GM19452 (cell line): ENCODE results near the gene EGR2.

Source experiments
- ATAC-seq: cut with Tn5 transposase; IDR thresholded peaks from one replicate; pipeline ENCODE4 v1.9.1; 2021; ENCODE audit not compliant: unreplicated experiment

The EGR2 gene

DNA sequence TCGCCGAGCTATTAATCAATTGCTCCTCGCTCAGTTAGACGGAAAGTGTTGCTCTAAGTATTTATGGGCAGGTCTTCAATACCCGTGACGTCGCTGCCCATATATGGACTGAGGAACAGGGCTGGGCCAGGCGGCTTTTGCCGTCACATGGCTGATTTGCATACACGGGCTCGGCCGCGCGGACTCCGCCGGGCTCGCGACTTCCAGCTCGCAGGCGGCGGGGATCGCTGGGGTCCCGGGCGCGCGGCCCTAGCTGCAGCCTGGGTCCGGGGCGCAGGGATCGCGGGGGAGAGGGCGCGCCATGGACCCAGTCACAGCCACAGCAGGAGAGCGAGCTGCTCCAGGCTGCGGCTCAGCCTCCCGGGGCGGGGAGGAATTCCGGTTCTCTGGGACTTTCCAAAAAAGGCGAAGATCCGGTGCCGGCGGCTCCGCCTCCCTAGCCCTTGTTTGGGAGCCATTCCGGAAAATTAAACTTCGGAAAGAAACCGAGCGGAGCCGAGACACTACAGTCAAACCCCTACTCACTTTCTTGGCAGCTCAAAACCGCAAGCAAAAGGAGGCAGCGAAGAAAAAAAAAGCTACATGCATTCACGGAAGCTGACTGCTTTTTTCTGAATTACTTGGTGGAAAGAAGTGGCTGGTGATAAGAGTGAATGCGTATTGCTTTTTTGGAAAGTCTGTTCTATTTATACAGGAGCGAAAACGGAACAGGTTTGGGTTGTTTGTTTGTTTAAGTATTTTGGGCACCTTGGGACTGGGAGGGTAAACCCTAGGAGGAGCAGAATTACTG is at the start of gene EGR2:
TSS of gene EGR2 (minus strand) at position 36 of the 790 bp plus-strand sequence. CDS start 337 bp downstream, outside the sequence.
- ATAC-seq, result peak; percentile 77

DNA sequence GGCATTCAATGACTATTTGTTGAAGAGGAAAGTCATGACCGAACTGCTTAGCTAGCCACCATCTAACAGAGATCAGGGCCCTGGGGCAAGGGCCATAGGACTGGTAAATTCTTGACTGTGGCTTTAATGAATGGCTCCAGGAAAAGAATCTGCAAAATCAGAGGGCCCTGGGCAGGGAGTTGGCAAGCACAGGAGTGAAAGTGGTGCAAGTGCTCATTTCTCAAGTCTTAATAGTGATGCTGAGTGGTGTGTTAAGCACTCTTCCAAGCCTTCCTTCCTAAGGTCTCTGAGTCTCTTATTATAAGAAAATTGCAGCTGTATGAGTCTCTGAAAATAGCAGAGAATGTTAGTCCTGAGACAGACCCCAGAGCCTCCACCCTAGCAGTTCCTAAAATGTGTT is 46.3 kb upstream of the EGR2 start:
- no peak for ATAC-seq

DNA sequence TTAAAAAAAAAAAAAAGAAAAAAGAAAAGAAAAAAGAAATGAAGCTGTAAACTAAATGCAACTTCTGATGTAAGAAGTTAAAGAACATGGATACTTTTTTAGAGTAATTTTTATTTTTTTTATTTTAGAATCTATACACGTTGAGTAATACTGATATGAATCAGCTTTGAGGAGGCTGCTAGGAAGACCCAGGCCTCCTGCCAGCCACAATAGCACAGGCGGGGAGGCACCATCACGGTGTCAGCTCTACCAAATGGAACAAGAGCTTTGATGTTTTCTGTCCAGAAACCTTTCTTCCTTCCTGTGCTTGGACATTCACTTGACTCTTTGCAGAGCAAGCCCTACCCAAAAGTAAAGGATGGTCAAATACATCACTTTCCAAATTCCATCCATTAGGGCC is 45.3 kb upstream of the EGR2 start:
- ATAC-seq, result no peak

DNA sequence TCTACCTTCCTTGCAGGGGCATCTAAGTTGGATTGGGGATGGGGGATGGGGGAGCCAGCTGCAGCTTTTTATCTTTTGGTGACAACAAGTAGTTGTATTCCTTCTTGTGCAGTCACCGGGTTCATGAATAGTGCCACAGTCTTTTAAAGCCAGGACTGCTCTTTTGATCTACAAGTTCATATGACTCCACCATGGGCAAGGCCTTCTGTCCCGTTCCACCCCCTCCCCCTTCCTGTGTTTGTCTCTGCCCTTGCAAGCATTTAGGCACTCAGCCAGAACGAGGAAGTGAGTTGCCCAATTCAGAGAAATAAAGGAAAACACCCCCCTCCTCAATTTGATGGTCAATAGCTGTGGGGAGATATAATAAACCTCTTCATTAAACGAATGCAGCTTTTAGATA is 44.8 kb upstream of the EGR2 start:
- no peak for ATAC-seq

DNA sequence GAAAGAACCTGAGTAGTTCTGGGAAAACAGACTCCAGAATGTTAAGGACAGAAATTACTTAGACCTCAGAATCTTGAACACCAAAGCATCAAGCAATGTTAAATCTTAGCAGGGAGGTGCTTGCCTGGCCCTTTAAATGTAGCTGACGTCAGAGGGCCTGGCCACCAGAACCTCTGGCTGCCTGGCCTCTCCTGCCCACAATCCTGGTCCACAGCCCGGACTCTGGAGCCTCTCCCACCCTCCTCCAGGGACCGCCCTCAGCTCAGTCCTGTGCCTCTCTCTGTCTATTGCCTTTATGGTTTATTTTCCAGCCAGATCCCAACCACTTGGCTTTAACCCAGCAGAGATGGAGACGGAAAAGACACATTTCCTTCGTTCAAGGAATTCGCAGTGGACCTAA is 42.2 kb upstream of the EGR2 start:
- no peak for ATAC-seq

DNA sequence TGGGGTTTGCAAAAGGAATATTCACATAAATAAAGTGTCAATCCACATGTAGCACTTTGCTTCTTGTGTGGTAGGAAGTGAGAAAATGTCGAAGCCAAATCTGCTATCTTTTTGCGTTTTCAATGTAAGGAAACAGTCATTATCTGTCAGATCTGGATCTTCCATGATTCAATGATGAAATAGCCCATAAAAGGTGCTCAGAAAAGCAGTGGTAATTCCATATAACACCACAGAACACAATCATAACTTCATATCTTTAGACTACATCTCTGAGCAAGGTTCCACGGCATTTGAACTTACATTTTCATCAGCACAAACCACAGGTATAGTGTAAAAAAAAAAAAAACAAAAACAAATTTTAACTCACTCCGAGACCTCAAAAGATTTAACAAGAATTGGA is 39.9 kb upstream of the EGR2 start:
- ATAC-seq, result no peak

DNA sequence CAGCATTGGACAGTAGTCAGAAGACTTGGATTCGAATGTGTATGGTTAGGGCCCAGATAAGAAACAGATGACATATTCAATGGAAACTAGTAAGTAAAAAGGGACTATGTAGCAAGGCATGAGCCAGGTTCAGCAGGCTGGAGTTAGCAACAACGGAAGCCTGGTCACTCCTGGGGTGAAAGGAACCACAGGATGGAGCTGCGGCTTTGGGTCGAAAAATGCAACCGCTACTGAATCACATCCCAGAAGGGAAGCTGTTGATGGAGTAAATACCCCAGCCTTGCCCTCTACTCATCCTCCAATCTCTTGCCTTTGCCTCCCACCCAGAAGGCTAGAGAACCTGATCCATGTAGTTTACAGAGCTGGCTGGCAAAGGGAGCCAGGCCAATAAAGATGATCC is 37.5 kb upstream of the EGR2 start:
- ATAC-seq, result no peak

DNA sequence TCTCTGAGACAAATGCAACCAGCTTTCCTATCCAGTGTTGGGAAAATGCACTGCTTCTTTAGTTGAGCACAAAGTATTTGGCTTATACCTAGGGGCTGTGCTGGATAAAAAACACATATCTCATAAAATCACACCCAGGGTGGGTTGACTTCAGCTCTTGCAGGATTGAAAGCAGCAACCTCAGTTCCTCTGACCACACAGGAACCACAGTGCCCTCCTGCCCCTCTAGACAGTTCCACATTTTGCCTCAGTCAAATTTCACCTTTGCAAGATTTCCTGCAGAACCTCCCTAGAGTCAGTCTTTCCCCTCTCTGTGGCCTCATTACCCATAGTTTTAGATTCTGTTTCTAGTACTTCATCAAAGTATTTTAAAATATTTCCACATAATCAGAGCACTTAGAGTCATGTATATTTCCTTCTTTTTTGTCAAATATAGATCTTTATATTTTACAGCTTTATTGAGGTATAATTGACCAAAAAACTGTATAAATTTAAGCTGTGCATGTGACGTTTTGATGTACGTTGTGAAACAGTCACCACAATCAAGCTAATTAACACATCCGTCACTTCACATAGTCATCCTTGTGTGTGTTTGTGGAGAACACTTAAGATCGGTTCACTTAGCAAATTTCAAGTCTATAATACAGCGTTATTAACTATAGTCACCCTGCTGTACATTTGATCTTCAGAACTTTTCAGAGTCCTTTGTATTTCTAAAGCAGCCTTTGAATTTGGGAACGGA is 37.0 kb upstream of the EGR2 start:
- ATAC-seq, result peak; percentile 66

DNA sequence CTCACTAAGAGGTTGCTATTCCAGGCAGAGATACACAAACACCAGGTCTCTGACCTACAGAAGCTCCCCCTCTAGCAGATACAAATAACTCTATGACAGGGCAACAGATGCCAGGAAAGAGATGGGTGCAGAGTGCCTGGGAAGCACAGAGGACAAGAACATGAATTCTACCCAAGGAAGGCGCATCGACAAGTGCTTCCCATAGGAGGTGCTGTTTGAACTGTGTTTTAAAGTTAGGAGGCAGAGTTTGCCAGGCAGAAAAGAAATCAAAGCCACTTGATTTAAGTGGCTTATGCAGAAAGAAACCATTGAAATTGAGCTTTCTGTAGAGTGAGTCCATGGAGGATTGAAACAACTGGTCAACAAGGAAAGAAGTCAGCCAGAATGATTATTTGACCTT is 35.3 kb upstream of the EGR2 start:
- no peak for ATAC-seq

DNA sequence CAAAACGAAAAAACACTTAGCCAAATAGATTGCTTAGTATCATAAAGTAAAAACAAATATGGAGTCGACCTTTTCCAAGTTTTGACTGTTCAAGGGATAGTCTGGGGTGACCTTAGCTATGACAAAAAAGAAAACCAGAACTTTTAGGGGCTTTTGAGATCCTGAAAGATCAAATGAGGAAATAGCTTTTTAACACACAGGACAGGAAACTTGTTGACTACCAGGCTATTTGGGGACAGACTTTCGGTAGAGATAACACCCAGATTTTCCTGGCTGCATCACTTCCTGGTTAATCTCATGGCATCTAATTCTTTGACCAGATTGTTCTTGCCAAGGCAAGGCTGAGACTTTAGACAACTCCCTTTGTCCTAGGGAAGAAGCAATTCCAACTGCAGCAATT is 34.5 kb upstream of the EGR2 start:
- no peak for ATAC-seq

DNA sequence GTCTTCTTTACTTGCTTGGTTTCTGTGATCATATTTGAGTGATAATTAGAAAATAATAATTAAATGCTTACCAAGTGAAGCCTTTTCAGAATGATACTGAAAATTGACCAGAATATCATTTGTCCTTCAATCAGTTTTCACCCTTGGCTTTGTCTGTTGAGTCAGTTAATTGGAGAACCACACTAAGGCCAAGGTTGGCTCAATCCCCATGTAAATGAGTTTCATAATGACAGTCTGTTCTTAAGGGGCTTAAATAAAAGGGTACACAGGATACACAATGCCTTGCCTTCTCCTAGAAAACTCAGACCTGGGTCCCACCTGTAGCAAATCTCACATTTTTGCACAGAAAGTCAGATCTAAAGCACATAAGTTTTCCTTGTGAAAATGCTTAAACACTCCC is 31.3 kb upstream of the EGR2 start:
- ATAC-seq, result no peak

DNA sequence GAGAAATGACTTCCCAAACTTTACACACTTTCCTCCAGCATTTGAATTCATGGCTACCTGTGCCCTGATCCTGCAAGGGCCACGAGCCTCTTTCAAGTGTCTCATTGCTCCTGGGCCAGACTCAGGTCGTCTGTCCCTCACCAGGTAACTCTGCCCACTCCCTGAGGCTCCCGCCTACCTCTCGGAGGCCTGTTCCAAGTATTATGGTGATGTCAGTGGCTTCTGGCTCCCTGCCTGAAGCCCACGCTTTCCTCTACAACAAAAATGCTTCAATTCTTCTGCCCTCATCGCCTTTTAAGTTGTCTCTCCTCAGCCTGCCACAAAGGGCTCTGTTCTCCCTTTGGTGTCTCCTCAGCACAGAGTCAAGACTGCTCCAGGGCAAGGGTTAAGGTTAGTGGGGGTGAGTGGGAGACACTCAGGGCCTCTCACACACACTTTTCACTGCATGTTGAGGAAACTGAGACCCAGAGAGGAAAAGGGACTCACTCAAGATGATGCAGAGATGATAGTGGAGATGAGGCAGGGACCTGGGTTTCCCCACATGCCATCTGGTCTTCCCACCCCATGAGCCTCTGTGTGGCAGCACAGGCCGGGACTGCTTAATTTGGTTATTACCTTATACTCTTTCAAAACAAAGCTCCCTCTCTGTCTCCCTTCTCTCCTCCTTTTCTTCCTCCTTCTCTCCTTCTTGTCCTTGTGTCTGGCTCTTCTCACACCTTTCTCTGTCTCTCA is 28.3 kb upstream of the EGR2 start:
- ATAC-seq, result no peak

DNA sequence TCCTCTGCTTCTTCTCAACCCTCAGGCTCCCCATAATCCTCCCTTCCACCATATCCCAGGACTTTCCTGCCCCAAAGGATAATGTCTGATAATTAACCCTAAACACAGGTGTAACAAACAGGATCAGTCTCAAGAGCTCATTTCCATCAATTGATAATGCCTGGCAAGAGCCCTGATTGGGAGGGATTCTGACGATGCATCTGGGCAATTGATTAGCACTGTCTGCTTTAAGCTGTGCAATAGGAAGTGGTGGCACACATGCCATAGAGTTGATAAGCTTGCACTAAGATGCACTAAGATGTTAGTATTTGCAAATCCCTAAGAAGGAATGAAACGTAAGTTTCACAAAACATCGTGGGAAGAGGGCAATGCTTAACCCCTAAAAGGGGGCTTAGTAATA is 27.4 kb upstream of the EGR2 start:
- no peak for ATAC-seq

DNA sequence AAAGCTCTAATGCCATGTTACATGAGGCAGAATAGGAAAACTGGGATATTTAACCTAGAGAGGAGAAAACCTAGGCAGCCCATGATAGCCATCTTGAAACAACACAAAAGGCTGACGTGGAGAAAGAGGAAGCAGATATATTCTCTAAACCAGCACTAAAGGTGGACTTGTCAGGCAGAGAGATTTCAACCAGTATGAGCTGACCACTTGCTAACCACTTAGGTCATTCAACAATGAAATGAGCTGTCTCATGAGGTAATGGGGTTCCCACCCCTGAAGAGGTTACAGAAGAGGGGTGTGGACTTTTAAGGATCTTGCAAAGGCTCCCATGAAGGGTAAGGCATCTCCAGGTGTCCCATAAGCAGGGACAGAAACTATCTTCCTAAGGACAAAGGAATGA is 26.8 kb upstream of the EGR2 start:
- ATAC-seq, result peak; percentile 81

DNA sequence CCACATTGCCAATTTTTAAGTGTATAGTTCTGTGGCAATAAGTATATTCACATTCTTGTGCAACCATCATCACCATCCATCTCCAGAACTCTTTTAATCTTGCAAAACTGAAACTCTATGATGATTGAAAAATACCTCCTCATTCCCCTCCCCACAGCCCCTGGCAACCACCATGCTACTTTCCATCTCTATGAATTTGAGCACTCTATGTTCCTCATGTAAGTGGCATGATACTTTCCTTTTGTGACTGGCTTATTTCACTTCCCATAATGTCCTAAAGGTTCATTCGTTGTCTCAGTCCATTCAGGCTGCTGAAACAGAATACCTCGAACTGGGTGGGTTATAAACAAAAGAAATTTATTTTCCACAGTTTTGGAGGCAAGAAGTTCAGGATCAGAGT is 23.4 kb upstream of the EGR2 start:
- no peak for ATAC-seq

DNA sequence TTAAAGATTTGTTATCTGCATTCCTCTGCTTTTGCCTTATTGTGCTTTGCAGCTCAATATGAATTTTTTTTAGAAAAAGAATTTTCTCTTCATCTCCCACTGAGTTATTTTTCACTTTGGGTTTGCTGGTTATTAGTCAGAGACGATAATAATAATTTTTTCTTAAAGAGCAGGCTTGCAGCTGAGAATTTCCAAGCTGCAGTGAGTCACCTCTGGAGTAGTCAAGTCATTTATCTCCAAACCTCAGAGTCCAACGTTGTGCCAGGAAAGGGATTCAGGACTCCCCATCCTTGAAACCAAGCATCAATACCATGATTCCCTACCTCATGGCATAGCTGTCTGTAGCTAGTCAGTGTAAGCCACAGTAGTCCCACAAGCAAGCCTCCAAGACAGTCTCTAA is 15.2 kb upstream of the EGR2 start:
- ATAC-seq, result no peak

DNA sequence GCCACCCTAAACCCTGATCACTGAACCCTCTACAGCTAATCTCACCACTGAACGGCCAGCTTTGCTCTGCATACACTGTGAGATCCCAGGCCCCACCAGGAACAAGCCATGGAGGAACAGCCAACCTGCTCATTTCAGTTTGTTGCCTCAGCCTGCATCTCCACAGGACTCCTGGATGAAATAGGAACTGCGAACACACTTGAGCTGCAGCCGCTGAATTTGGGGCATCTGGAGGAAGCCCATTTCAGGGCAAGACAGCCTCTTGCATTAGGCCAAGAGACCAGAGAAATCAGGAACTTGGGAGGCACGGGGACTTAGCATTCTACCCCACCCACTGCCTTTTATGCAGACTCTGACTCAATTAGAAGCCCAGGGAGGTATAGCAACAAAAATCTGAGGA is 14.5 kb upstream of the EGR2 start:
- no peak for ATAC-seq

DNA sequence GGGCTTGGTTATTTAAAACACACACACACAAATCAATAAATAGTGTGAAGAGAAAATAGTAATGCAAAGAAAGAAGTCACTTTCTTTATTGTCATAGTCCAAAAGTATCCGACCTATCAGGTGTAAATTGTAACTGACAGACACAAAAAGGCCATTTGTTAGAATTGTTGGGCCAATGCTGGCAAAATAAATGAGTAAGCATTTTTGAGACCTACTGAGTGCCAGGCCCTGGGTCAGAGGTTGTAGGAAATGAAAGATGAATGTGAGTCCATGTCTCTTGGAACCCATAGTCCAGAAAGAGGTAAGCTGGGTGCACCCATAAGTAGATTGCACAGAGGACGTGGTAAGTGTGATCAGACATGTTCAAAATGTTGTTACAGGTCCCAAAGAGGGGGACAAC is 13.5 kb upstream of the EGR2 start:
- ATAC-seq, result no peak

DNA sequence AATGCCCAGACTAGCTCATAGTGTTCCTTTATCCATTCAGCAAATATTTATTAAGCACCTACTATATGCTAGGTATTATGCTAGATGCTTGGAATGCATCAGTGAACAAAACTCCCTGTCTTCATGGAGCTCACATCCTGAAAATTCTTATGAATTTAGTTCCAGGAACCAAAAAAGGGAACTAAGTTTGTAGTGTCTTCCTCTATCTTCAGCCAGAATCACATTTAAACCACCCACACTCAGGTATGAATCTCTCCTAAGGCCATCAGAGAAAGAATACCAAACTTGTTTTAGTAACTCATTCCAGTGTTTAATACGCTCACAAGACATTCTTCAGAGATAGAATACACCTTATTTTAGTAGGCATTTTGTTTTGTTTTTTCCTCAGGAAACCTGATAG is 10.1 kb upstream of the EGR2 start:
- no peak for ATAC-seq

DNA sequence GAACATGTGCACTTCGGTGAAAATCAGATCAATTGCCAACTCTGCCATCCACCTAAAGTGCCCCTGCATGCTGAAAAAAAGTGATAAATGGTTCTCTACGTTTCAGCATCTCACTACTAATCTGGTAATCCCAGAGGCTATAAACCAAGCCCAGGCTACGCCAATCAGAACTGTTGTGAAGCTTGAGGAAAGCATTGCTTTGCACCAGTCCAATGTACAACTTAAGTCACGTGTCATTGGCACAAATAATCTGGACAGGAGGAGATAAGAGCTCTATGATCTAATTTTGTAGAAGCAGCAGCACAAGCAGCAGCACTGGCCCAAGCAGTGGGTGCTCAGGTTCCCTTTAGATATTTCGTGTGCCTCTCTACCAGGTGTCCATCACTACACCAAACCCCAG is 4.4 kb upstream of the EGR2 start:
- ATAC-seq, result no peak

DNA sequence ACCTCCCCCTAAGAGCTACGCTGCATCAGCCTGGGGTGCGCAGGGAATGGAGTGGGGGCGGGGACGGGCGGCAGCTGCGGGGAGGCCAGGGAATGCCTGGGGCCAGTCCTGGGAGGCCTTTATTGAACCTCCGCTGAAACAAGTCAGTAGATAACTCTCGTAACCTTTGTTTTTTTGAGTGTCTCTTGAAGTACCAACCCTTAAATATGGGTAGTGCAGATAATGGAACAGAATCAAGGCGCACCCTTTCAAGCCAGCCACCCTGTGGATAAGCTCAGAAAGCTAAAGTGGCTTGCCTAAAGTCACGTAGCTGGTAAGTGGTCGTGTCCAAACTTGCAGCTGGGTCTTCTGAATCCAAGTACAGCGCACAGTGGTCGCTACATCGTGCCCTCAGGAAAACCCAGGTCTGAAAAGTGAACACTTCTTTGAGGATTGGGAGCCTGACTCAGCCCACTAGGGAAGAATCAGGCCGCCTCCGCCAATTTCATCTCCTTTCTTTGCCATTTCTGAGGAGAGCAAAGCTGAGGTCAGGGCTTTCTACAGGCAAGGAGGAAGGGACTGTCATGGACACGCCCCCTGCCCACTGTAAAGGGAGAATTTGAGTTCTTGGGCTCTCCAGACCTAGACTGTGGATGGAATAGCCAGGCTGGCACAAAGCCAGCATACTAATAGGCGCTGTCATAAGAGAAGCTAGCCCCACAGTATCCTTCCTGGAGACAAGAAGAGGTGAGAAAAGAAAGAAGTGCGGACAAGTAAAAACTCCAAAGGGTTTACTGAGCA is 3.2 kb upstream of the EGR2 start:
- ATAC-seq, result no peak
